GM19351 (cell line): ENCODE data around the gene TAMM41.
"Not testable (repeated sequence)": the region's sequence is repeated elsewhere in the genome, so short reads cannot be mapped to it uniquely, and the experiment has no call there.

Source experiments
- ATAC-seq: cut with Tn5 transposase; IDR thresholded peaks from one replicate; pipeline ENCODE4 v1.9.1; 2021; ENCODE audit warnings: mild to moderate bottlenecking, moderate library complexity; ENCODE audit not compliant: unreplicated experiment

The TAMM41 gene

DNA sequence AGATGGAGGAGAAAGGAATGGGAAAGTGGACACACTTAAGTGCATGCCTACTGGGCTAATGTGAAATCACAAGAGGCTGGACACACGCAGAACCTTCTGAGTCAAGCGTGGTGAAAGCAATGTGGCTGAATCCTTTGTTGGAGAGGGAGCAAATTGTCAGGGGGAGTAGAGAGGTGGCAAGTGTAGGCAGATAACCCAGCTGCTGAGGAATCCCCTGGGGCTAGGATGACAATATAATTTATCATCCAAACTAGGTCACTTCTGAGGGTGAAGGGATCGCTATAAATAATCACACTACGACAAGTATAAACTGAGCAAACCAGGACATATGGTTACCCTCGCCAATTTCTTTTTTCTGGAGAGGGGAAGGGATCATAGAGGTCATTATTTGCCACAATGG is 28.7 kb downstream of the TAMM41 start:
- ATAC-seq: no peak

GRCh38 chr3:11815111-11815510 is 31.6 kb downstream of the TAMM41 start:
- no peak for ATAC-seq

DNA sequence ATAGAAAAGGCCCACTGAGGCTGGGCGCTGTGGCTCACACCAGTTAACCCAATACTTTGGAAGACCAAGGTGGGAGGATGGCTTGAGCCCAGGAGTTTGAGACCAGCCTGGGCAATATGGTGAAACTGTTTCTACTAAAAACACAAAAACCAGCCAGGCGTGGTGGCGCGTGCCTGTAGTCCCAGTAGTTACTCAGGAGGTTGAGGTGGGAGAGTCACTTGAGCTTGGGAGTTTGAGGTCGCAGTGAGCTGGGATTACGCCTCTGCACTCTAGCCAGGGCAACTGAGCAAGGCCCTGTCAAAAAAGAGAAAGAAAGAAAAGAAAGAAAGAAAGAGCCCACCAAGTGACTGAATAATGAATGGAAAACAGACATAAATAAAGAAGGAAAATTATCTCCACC is 32.0 kb downstream of the TAMM41 start:
- no peak for ATAC-seq

DNA sequence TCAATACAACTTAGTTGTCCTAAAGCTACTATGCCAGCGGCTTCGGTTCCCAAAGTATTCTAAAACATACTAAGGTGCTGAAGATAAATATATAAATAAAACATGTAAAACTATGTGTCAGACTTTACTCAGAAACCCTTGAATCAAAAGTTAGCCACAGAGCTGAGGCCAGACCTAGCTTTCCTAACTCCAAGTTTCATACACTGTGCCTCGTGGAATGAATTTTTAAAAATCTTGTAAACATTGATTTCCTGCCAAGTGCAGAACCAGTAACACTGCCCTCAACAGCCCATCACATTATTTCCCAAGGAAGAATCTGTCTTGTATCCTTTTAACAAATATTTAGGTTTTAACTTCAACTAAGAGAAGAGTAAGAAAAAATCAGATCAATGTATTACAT is 36.4 kb downstream of the TAMM41 start:
- no peak for ATAC-seq

DNA sequence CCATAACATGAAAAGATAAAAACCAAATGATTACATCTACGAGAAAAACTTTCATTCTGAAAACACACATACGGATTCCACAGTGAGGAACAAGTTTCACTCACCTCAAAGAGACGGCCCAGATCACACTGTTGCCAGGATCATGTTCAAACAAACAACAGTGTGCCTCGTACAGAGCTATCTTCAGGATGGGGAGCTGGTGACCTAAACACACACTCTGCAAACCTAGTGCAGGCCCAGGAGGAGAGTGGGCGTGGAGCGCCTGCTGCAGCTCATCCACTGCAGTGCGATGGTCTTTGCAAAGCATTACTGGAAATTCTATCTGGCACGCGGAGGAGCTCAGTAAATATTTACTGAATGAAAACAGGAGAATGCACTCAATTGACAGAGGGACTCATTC is 38.5 kb downstream of the TAMM41 start:
- no peak for ATAC-seq

- ATAC-seq: no peak
Measured at GRCh38 chr3:11807686-11808085, 39.0 kb downstream of the TAMM41 start.

- no peak for ATAC-seq
Measured at GRCh38 chr3:11805716-11806115, 41.0 kb downstream of the TAMM41 start.

DNA sequence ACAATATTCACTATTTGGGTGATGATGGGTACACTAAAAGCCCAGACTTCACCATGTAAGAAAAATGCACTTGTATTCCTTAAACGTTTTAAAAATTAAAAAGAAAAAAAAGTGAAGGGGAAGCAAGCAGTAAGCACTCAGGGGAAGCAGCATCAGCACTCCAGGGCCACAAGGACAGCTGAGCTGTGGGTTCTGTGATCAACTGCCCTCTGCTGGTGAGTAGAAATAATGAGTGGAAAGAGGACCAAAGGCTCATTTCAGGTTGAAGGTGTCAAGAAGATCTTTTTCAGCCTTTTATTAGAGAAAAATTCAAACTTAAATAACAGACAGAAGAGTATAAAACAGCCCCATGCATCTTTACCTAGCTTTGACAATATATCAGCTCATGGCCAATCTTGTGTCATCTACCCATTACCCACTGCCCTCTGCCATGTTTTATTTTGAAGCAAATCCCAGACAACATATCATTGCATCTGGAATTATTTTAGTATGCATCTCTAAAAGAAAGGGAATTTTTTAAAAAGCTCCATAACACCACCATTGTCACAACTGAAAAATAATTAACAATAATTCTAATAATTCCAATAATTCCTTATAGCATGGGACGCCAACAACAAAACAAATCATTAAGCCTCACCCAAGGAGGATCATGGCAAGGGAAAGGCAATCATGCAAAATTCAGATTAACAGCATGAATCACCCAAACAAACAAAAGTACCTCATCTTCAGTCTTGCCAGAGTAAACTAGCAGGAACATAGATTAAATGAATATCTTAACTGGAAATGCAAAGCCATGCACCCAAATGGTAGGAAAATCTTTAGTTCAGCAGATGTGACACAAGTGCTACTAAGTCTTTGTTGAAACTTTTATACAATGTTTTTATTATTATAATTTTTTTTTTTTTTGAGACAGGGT is 42.5 kb downstream of the TAMM41 start:
- peak; percentile 79 for ATAC-seq

DNA sequence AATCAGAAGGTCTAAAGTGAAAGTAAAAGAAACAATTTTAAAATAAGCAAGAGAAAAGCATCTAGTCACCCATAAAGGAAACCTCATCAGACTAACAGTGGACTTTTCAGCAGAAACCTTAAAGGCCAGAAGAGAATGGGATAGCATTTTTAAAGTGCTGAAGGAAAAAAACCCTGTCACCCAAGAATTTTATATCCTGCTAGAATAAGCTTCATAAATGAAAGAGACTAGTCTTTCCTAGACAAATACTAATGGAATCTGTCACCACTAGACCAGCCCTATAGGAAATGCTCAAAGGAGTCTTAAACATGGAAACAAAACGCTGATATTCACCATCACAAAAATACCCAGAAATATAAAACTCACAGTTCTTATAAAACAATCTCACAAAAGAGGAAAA is 46.9 kb downstream of the TAMM41 start:
- ATAC-seq: no peak

GRCh38 chr3:11794927-11795326 is 51.8 kb downstream of the TAMM41 start:
- ATAC-seq: no peak

DNA sequence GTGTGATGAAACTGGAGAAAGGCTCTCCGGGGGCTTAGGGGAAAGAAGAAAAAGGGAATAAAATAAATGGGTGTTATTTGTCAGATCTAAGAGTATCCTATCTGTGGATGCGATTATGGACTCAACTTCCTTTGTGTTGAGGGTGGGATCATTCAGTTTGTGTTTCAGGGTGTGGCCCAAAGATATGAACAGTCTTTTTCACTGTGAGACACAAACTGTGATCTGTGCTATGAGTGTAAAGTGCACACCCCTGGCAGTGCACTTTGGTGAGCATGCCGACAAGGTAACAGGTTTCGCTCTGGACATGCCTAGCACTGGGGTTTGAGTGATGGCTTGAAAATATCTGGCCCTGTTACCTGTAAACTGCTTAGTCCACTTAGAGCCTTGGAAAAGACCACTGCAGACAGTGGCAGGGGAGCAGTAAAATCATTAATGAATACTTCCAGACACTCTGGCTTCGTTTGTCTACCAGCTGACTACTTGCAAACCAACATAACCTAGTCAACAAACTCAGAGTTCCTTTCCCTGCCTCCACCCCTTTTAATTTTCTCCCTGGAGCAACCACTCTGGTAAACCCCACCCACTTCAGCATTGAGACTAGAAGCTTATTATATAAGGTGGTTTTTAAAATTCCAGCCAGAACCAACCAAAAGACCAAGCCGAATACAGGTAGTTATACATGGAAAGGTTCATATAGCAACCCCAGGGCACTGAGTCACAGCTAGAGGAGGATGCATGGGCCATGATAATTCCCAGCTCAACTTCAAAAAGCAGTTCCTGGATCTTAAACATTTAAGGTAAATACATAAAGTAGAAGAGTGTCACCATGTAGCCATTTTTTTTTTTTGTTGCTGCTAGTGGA is 55.1 kb downstream of the TAMM41 start:
- no peak for ATAC-seq

DNA sequence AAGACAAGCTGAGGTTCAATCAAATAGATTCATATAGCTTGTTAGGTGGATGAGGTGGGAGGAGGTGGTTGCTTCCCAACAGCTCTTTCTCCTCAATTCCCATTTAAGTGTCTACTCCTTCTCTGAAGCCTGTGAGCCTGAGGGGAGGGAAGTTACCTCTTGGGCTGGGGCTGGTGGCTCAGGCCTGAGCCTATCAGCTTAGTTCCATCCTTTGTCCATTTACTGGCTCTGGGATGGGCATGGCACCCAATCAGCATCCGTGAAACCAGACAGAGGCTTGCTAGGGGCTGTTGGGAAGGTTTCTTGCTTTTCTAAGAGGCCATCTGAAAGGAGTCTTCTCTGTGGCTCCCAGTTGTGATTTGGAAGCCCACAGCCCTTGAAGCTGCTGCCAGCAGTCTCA is 57.3 kb downstream of the TAMM41 start:
- no peak for ATAC-seq

DNA sequence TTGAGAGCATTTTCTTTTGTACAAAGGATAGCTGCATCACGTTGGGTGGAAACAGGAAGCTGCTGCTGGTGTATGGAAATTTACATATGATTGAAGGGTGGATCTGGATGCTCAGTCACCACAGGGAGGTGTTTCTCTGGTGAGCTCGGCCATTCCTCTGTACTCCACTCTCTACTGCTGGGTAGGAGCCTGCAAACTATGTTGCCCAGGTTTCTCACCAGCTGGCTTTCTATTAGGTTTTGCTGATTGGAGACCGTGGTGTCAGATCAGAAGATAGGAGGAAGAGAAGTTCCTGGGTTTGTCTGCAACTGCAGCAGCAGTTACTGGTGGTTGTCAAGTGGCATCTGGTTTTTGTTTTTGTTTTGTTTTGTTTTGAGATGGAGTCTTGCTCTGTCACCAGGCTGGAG is 61.7 kb downstream of the TAMM41 start:
- no peak for ATAC-seq

DNA sequence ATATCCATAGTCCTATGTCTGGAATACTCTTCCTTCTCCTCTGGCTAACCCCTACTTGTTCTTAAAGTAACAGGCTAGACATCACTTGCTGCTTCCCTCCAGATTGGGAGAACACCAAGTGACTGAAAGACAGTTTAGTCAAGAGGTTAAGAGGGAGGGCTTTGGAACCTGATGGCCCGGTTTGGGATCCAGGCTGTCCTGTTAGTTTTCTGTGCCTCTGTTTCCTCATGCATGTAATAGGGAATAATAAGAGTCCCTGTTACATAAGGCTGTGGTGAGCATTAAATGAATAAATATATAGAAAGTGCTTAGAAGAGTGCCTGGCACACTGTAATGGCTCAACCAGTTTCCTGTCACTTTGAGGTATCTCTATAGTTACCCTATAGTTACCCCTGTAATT is 66.3 kb downstream of the TAMM41 start:
- no peak for ATAC-seq

DNA sequence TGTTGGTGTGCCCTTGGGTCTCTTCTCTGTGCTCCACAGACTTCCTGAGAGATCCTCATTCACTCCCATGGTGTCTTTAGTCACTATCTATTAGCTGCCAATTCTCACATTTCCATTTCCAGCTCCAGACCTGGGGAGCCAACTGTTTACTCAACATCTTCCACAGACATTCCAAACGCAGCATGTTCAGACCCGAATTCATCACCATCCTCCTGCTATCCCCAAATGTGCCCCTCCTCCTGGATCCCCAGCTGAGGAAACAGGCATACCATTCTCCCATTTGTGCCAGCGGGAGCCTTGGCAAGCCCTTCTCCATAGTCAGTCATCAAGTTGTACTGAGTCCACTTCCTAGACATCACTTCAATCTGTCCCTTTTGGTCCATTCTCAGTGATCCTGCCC is 67.1 kb downstream of the TAMM41 start:
- no peak for ATAC-seq

GRCh38 chr3:11778248-11778647 is 68.4 kb downstream of the TAMM41 start:
- ATAC-seq: no peak

DNA sequence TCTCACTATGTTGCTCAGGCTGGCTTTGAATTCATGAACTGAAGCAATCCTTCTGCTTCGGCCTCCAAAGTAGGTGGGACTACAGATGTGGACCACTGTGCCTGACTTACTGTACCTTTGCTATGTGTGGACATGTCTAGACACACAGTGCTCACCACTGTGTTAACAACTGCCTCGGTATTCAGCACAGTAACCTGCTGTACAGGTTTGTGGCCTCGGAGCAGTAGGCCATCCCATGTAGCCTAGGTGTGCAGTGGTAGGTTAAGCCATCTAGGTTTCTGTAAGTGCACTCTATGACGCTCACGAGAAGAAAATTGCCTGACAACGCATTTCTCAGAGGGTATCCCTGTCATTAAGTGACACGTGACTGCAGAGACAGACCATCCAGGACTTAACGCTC is 70.3 kb downstream of the TAMM41 start:
- ATAC-seq: no peak

- no peak for ATAC-seq
Measured at GRCh38 chr3:11775493-11775892, 71.2 kb downstream of the TAMM41 start.

DNA sequence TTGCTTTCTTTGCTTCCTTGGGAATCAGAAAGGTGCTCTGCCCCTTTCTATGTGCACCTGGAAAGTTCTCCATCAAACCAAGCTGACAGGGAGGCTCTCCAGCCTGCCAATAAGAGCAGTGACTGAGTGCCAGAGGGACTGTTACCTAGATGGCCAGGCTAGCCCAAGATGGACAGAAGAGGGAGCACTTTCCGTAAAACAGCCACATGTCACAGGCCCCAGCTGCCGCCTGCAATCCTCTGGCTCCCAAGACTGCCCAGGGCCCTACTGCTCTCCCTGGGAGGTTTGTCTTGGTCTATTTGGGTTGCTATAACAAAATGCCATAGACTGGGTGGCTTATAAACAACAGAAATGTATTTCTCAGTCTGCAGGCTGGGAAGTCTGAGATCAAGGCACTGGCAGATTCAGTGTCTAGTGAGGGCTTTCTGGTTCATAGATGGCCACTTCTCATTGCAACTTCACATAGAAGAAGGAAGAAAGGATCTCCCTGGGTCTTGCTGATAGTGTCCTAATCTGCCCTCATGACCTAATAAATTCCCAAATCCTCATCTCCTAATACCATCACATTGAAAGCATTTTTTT is 72.3 kb downstream of the TAMM41 start:
- no peak for ATAC-seq

GRCh38 chr3:11771931-11772330 is 74.8 kb downstream of the TAMM41 start:
- not testable (repeated sequence) for ATAC-seq
